Spleen (tissue), 11 donors: ENCODE measurements around the gene RBM47. TPM values are rescaled to one million over a fixed set of nuclear protein-coding genes. Genes with fewer than 3 reads are reported as not detected.
A peak's percentile ranks its signal among the peaks of the same experiment; 100 is the strongest.
"Not testable (repeated sequence)": the region's sequence is repeated elsewhere in the genome, so short reads cannot be mapped to it uniquely, and the experiment has no call there.

Source experiments
- DNase-seq: peaks from one replicate; pipeline ENCODE4 v3.0.0-alpha.2; 2020
- H3K27ac ChIP-seq, 8 donors: fragments of 200-600 bp; sonication (generic) in 7 of 8; 1 replicate in 4 of 8; 2 replicates in 4 of 8; pipeline versions ENCODE4 v1.5.0 to v1.8.0; 2016 to 2021; ENCODE audit warnings: inconsistent platforms in 4 of 8, mild to moderate bottlenecking in 4 of 8, moderate library complexity in 1 of 8
- H3K27me3 ChIP-seq, 7 donors: fragments of 200-600 bp; sonication (generic) in 6 of 7; replicated peaks in 1 of 7; 1 replicate in 4 of 7; 2 replicates in 3 of 7; pipeline versions ENCODE4 v1.5.0 to v1.8.0; 2016 to 2021; ENCODE audit warnings: inconsistent platforms in 3 of 7, mild to moderate bottlenecking in 1 of 7
- H3K36me3 ChIP-seq, 6 donors: fragments of 200-600 bp; sonication (generic) in 5 of 6; 1 replicate in 4 of 6; 2 replicates in 2 of 6; pipeline versions ENCODE4 v1.5.0 to v1.8.0; 2016 to 2021; ENCODE audit warnings: inconsistent platforms in 2 of 6
- H3K4me1 ChIP-seq, 6 donors: fragments of 200-600 bp; sonication (generic) in 5 of 6; 1 replicate in 3 of 6; 2 replicates in 3 of 6; pipeline versions ENCODE4 v1.5.0 to v1.8.0; 2016 to 2021; ENCODE audit warnings: inconsistent platforms in 3 of 6
- H3K4me3 ChIP-seq, 8 donors: fragments of 200-600 bp; sonication (generic) in 7 of 8; 1 replicate in 4 of 8; 2 replicates in 4 of 8; pipeline versions ENCODE4 v1.5.0 to v1.8.0; 2016 to 2021; ENCODE audit warnings: inconsistent platforms in 4 of 8, mild to moderate bottlenecking in 4 of 8, moderate library complexity in 2 of 8
- H3K9me3 ChIP-seq, 8 donors: fragments of 200-600 bp; sonication (generic) in 7 of 8; 1 replicate in 4 of 8; 2 replicates in 4 of 8; pipeline versions ENCODE4 v1.5.0 to v1.8.0; 2016 to 2021; ENCODE audit warnings: inconsistent platforms in 4 of 8
- CTCF ChIP-seq, 11 experiments: fragments of 200-600 bp in 7 of 11; fragments of 450-650 bp in 4 of 11; sonication (generic) in 4 of 11; IDR thresholded peaks in 8 of 11; conservative IDR thresholded peaks in 3 of 11; 1 replicate in 7 of 11; 2 replicates in 4 of 11; pipeline versions ENCODE4 v1.4.0 to v1.8.0; 2016 to 2021; ENCODE audit warnings: antibody characterized with exemption in 11 of 11, inconsistent platforms in 4 of 11, mild to moderate bottlenecking in 1 of 11
- POLR2A ChIP-seq, 3 donors: fragments of 450-650 bp; IDR thresholded peaks; one replicate each; pipeline ENCODE4 v1.5.1; 2017; ENCODE audit warnings: antibody characterized with exemption in 3 of 3, mild to moderate bottlenecking in 1 of 3
- POLR2AphosphoS5 ChIP-seq, 3 donors: sonication (generic); formaldehyde crosslinking; IDR thresholded peaks; one replicate each; pipeline ENCODE4 v1.5.1; 2017; ENCODE audit warnings: antibody characterized with exemption in 3 of 3
- WGBS, 5 donors: extraction: QIAGEN DNeasy Blood & Tissue Kit in 3 of 5; methylation state at CpG; one replicate each; pipeline versions ENCODE4 v1.1.5 to v1.1.7; 2013 to 2018; 5-methylcytosine and 5-hydroxymethylcytosine counted together
- intact Hi-C: fragments of 100-400 bp; cut with DNase I; formaldehyde crosslinking; loops from one replicate; pipeline ENCODE4 v1.15.0; 2023; ENCODE audit warnings: low total_unique reads
- polyA plus RNA-seq, 3 donors: library from polyadenylated mRNA; stranded (reverse); fragments of 200-250 nt; gene quantifications; one replicate each; pipeline ENCODE4 v1.2.1, GENCODE V29; 2013
- total RNA-seq, 7 donors: library from RNA; depleted of rRNA in 3 of 7; stranded (reverse); fragments of >200 nt in 3 of 7; fragmentation: NEBNext Ultra II Directional in 4 of 7; extraction: Animal tissue kit (Norgen Biotek cat#: 25700) in 4 of 7; gene quantifications; one replicate each; pipeline versions ENCODE4 v1.1.0 to v1.2.1, GENCODE V29; 2016 to 2021
- donor health status: healthy with polysubstance abuse.
- donor health status: DM: no; HTN: no; CAD: no; lungs with moderate emphysema.
- donor health status: DM: no; HTN: no; CAD: no.
- donor health status: Bipolar disorder and iron deficiency.
- donor health status: healthy.
- donor health status: DM: no; HTN: no; CAD: no.
- donor health status: DM: yes; HTN: yes; CAD: no.

Gene RBM47
- total and polyA plus RNA-seq, 10 donors: 6.0 to 164 (median 77.9) TPM

GRCh38 chr4:40434126-40434687 lies 195.5 kb downstream of the RBM47 start:
- intact Hi-C loops: no loop called here
- DNase-seq: no peak
- 94 to 97% (median 95%) methylated on average over 6 of the region's 6 CpGs for WGBS, 5 donors
- Histone ChIP-seq H3K4me3 (no peak overlapping the region), H3K27me3 (no peaks in the 10 kb centered on the region), H3K9me3 (peaks cover 0 to 9% (median 5%) of the 10 kb centered on the region in 8 donors), H3K36me3 (peaks cover 0 to 97% (median 28%) of the 10 kb centered on the region in 6 donors), H3K4me1 (no peaks in the 10 kb centered on the region), H3K27ac (no peak overlapping the region)
- no peak for TF ChIP-seq POLR2AphosphoS5 (IDR thresholded peaks at IDR 0.05)
- no peak for TF ChIP-seq CTCF (IDR thresholded peaks at IDR 0.05 in 8 of 11, conservative IDR thresholded peaks at IDR 0.05 in 3 of 11)
- no peak for TF ChIP-seq POLR2A (IDR thresholded peaks at IDR 0.05)

- H3K27ac ChIP-seq: no peak overlapping the region
Observed at GRCh38 chr4:40432504-40432903, 197.2 kb downstream of the RBM47 start.

GRCh38 chr4:40427871-40428270 lies 201.8 kb downstream of the RBM47 start:
- H3K4me1 ChIP-seq, DNase-seq, H3K9me3 ChIP-seq, intact Hi-C loops, H3K4me3 ChIP-seq, H3K27me3 ChIP-seq: not testable (repeated sequence)
- WGBS, 5 donors: 92 to 98% (median 95%) methylated on average over 4 of the region's 4 CpGs
- H3K36me3 ChIP-seq: peaks cover 0 to 98% (median 19%) of the 10 kb centered on the region in 6 donors
- peak overlapping the region in 1 of 8 donors; percentile 55 for H3K27ac ChIP-seq

More at GRCh38 chr4:40432504-40432903, 197.2 kb downstream of the RBM47 start:
- H3K9me3 ChIP-seq: no peaks in the 10 kb centered on the region
- no peaks in the 10 kb centered on the region for H3K27me3 ChIP-seq
- 97 to 98% (median 98%) methylated on average over 10 of the region's 10 CpGs for WGBS, 5 donors
- peaks cover 0 to 5% (median 0%) of the 10 kb centered on the region in 6 donors for H3K4me1 ChIP-seq
- no peak for TF ChIP-seq POLR2A (IDR thresholded peaks at IDR 0.05)
- peak in 1 of 3 donors; percentile 54 for TF ChIP-seq POLR2AphosphoS5 (IDR thresholded peaks at IDR 0.05)
- TF ChIP-seq CTCF (IDR thresholded peaks at IDR 0.05 in 8 of 11, conservative IDR thresholded peaks at IDR 0.05 in 3 of 11): no peak
- H3K4me3 ChIP-seq: no peak overlapping the region
- intact Hi-C loops: no loop called here
- peaks cover 0 to 98% (median 15%) of the 10 kb centered on the region in 6 donors for H3K36me3 ChIP-seq
- DNase-seq: no peak

GRCh38 chr4:40427128-40427527 lies 202.5 kb downstream of the RBM47 start:
- Histone ChIP-seq H3K27ac (peak overlapping the region in 5 of 8 donors; percentile 19 to 55 (median 29)), H3K9me3 (no peaks in the 10 kb centered on the region), H3K4me1 (peaks cover 0 to 7% (median 0%) of the 10 kb centered on the region in 6 donors), H3K27me3 (no peaks in the 10 kb centered on the region), H3K36me3 (peaks cover 0 to 98% (median 19%) of the 10 kb centered on the region in 6 donors), H3K4me3 (no peak overlapping the region)
- intact Hi-C loops: no loop called here
- DNase-seq: no peak
- WGBS, 5 donors: 33 to 58% (median 47%) methylated on average over 3 of the region's 3 CpGs
- TF ChIP-seq POLR2AphosphoS5 (IDR thresholded peaks at IDR 0.05): no peak
- TF ChIP-seq CTCF (IDR thresholded peaks at IDR 0.05 in 8 of 11, conservative IDR thresholded peaks at IDR 0.05 in 3 of 11): no peak
- no peak for TF ChIP-seq POLR2A (IDR thresholded peaks at IDR 0.05)
